Cerebellar nuclear complex (tissue), 1 donor: Measurements from ENCODE around the gene GSAP.
"Not testable (repeated sequence)": the region's sequence is repeated elsewhere in the genome, so short reads cannot be mapped to it uniquely, and the experiment has no call there.

ENCODE experiments used
- DNase-seq, 2 experiments: peaks; one replicate each; lab custom pipeline; 2025; lab: John Stamatoyannopoulos, UW

GSAP gene

DNA sequence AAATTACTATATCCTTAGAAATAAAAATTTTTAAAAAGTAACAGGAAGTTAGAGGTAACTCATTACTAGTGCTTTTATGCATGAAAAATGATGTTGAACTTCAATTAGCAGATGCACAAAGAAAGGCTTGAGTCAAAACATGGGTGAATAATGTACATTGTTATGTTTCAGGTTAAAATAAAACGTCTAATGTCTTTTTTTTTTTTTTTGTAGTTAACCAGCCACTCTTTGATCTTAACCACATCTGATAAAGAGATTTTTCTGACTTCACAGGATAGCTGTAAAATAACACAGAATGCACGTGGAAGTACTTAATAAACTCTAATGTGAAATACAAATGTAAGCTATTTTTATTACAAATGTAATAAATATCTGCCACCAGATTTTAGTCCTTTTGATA is 61.7 kb downstream of the GSAP start:
- DNase-seq: no peak

DNA sequence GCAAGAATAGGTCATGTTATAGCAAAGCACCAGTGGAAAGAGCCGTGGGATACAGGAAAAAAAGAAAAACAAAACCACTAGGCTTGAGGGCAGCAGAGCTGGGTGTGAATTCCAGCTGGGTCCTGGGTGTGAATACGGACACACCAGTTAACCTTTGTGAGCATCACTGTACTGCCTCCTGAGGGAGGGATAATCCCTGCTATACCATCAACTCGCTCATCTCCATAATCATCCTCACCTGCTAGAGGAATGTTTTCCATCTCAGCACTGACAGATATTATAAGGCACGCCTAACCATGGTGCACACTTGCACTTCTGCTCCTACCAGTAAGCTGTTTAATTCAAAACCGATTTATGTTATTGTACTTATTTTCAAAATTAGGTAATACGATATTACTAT is 62.2 kb downstream of the GSAP start:
- DNase-seq: no peak

DNA sequence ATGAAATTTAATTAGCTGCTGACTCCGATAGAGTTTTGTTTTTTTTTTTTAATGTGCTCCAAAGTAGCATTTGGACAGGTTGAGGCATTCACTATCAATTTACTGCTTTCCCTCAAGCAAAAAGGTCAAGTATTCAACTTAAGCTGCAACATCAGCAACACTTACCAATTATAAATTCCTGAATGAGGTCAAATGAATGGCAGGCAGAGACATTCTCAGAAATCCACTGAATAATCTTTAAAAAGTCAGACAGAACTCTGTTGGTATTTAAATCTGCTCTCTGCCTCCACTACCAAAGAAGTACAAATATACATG is 62.8 kb downstream of the GSAP start:
- no peak for DNase-seq

DNA sequence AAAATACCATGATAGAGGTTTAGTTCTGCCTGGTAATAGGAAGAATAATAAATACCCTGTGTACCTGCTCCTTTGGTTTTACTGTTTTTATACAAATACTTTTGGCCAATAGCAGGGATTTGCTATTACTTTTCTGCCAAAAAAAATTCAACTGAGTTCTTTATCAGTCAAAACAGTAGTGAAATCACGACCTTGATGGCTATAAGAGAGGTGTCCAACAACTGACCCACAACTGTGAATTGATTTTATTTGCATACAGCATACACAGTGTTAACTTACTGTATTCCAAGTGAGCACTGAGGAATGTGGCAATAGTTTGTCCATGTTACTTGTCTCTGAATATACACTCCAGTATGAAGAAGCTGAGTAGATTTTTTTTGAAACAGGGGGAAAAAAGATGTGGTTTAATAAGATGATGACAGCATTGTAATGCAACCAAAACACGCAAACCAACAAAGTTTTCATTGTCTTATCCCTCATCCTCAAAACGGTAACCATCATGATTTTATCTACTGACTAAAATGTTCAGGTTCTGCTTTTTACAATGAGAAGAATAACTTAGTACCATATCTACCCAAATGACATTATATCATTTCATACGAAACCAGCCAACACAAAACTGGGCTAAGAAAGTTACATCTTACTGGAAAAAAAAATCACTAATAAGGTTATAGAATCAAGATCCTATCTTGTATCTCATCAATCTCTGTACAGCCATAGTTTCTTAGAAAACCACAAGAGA is 63.3 kb downstream of the GSAP start:
- no peak for DNase-seq

DNA sequence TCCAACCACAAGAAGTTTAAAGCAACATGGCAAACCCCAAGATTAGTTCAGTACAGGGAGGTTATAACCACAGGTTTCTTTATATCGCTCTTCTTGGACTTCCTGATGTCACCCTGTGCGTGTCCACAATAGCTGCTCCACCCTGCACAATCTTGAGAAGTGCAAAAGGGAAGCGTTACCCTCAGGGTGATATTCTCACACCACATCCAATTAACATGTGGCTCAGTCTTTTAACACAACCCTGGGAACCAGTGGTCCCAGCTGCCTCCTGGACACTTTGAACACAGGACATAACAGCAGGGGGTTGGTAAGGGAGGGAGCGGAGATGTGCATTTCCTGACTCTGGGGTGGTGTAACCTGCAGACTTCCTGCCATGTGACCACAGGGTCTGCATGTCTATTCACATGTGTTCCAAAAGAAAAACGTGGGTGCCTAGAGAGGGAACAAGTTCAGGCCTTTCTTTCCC is 64.6 kb downstream of the GSAP start:
- no peak for DNase-seq

DNA sequence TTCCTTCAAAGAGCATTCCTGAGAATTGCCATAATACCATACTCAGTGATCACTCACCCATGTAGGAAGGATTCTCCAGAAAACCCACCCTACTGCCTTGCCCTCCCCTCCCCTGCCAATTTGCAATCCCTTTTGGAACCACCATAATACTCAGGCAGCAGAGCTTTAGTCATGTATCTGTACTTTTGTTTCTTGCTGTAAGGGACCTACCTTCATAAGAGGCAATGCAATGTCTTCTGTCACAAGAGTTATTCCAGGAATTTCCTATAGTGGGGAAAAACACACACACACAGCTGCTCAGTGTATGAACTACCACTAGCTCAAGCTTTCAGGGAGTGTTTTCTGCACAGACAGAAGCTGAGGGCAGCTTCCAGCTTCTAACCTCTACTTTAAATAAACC is 67.0 kb downstream of the GSAP start:
- no peak for DNase-seq

DNA sequence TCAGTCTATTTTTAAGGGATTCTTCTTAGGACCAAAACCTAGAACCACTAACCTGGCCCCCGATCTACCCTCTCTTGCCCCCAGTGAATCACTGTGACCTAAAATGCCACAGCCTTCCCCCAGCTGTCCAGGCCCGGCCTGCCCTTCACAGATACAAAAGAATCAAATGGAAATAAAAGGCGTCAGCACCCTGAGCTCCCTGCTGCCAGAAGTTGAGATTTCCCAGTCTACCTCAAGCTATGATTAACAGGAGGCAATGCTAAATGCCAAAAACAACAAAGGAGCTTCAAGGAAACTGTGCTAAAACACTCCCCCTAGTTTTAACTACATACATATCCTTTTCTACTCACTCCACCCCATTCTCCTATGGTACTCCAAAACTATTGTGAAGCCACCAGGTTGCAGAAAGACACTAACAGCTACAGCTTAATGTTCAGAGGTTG is 67.8 kb downstream of the GSAP start:
- DNase-seq: no peak

DNA sequence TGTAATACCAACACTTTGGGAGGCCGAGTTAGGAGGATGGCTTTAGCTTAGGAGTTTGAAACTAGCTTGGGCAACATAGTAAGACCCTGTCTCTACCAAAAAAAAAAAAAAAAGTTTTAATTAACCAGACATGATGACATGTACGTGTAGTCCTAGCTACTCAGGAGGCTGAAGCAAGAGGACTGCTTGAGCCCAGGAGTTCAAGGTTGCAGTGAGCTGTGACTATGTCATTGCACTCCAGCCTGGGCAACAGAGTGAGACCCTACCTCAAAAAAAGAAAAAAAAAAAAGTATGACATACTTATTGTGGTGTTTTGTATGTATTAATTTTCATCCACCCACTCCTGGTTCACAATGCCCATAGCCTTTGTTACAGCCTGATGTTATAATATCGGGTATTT is 69.7 kb downstream of the GSAP start:
- DNase-seq: no peak

DNA sequence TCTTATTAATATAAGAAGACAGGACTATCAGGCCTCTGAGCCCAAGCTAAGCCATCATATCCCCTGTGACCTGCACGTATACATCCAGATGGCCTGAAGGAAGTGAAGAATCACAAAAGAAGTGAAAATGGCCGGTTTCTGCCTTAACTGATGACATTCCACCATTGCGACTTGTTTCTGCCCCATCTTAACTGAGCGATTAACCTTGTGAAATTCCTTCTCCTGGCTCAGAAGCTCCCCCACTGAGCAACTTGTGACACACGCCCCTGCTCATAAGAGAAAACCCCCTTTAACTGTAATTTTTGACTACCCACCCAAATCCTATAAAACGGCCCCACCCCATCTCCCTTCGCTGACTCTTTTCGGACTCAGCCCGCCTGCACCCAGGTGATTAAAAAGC is 70.7 kb downstream of the GSAP start:
- DNase-seq: not testable (repeated sequence)

DNA sequence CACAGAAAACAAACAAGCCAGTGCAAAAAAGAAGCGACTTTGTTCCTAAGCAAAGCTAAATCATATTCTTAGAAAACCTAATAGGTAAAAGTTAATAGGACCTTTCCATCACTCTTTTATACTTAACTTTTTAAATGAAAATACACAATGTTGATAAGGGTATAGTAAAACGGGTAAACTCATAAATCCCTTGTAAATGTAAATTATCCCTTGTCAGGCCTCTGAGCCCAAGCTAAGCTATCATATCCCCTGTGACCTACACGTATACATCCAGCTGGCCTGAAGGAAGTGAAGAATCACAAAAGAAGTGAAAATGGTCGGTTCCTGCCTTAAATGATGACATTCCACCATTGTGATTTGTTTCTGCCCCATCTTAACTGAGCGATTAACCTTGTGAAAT is 76.4 kb downstream of the GSAP start:
- no peak for DNase-seq

DNA sequence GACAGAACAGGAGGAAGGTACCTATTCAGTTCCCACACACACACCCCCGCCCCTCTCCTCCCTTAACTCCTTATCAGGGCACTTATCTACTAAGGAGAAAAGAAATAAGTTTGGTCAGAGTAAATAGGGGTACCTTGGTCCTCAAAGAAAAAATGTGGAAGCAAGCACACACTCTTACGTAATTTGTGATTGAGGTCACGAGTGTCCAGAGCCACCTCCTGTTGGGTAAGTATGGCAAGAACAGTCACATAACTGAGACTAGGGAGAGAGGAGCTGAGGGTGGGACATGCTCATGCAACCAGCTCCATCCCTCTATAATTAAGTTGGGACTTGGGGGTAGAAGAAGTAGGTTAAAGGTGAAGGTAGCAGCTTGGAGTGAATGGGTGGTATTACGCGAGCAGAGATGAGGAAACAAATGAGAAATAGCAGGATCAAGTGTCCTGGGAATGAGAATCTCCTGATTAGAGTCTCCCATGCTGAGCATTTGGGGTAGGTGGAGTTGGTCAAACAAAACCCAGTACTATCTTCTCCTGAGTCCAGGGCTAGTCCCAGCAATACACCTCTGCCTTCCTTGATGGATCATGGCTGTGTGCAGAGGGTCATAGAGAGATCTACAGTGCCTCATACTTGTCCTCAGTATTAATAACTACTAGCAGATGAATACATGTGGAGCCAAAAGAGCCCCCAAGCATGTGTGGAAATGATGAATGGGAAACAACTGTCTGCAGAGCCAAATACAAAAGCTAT is 77.1 kb downstream of the GSAP start:
- no peak for DNase-seq

DNA sequence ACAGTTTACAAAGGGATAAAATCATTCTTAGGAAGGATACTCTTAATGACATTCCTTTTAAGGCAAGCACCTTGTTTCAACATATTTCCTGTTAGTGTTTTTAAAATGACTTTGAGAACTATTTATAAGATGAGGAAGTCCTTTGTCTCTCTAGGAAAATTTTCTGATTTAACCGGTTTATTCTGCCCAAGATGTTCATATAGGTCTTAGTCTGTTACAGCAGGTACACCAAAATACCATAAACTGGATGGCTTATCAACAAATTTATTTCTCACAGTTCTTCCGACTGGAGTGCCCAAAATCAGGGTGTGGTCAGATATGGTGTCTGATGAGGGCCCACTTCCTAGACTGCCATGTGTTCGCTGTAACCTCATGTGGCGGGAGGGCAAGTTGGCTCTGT is 77.9 kb downstream of the GSAP start:
- no peak for DNase-seq

DNA sequence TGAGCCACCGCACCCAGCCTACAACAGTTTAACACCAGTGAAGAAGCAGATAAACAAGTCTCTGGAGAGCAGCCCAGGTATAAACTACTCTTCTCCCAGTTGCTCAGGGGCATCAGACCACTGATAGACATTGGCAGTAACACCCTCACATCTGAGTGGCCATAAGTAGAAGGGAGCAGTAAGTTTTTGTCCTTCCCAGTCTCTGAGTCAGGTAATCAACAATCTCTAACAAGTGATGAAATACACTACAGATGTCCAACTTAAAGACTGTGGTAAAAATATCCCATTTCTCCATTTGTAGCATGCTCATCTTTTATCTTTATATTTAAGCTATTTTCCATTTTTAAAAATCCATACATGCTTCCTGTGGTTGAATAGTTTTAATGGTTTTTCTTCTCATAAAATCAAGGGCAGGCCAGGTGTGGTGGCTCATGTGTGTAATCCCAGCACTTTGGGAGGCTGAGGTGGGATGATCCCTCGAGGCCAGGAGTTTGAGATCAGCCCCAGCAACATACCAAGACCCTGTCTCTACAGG is 78.6 kb downstream of the GSAP start:
- no peak for DNase-seq

DNA sequence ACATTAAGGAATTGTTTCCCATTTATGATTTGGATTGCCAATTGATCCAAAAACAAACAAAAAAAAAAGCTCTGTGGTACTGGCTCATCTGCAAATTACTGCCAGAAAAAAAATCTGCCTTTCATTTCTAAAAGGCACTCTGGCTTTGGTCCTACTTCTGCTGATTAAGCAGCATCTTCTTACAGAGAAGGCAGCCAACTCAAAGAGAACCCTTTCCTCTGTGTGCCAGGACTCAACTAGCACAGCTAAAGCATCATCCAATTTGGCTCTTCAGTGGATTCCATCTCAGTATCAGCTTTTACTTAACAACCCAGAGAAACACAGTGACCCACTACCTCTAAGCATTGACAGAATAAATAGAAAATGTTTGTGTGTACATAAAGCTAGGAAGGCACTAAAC is 80.6 kb downstream of the GSAP start:
- DNase-seq: no peak

DNA sequence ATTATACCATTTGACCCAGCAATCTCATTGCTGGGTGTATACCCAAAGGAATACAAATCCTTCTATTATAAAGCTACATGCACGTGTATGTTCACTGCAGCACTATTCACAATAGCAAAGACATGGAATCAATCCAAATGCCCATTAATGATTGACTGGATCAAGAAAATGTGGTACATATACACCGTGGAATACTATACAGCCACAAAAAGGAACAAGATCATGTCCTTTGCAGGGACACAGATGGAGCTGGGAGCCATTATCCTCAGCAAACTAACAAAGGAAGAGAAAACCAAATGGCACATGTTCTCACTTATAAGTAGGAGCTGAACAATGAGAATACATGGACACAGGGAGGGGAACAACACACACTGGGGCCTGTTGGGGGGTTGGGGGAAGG is 82.1 kb downstream of the GSAP start:
- DNase-seq: not testable (repeated sequence)

DNA sequence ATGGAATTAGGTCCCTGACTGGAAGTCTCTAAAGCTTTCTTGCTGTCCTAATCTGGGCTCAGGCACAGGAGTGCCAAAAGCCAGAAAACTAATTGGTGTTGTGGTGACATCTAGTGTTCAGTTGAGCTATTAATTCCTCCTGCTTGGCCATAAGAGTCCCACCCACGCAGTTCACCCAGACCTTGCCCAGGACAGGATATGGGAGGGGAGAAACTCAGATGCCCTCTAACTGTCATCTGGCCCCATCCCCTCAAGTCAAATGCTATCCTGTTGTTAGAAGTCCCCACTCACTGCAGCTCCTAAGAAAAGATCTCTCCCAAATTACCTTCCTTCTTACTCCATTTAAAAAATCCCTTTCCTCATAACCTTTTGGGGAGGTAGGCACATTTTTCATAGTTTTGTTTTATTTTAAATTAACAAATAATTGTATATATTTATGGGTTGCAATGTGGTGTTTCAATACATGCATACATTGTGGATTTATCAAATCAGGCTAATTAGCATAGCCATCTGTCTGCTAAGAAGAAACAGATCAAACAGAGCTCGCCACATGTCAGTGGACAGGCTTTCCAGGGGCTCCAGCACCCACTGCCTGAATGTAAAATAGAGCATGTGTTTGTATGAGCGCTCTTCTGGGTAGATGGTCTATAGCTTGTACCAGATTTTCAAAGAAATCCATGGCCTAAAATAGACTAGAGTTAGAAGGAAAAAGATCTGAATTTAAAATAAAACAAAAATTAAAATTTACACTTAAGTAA is 84.0 kb downstream of the GSAP start:
- peak in 1 of 2 experiments; percentile 22 for DNase-seq

DNA sequence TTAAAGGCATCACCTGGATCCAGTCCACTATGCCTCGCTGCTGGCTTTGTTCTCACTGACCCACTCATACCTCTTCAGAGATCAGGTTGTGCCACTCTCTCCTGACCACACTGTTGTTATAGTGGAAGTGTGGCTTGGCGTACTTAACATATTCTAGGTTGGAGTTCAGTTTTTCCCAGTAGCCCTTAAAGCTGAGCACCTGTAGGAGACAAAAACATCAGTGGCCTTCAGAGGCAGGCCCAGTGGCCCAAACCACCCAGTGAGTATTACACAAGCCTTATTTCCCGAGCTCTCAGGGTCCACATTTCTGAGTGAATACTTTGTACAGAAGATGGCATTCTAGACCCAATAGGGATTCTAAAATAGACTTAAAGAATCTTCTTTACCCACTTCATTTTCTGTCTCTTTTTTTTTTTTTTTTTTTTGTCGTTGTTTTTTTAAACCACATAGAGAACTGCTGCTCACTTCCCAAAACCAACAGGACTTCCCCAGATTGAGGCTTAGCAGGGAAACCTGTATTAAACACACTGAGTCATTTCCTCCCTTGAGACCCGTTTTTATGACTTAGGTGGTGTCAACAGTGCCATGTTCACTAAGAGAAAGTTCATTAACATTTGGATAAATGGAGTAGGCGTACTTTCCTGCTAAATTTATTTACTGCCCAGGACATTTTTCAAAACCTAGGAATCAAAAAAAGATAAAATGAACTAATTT is 85.8 kb downstream of the GSAP start:
- no peak for DNase-seq

DNA sequence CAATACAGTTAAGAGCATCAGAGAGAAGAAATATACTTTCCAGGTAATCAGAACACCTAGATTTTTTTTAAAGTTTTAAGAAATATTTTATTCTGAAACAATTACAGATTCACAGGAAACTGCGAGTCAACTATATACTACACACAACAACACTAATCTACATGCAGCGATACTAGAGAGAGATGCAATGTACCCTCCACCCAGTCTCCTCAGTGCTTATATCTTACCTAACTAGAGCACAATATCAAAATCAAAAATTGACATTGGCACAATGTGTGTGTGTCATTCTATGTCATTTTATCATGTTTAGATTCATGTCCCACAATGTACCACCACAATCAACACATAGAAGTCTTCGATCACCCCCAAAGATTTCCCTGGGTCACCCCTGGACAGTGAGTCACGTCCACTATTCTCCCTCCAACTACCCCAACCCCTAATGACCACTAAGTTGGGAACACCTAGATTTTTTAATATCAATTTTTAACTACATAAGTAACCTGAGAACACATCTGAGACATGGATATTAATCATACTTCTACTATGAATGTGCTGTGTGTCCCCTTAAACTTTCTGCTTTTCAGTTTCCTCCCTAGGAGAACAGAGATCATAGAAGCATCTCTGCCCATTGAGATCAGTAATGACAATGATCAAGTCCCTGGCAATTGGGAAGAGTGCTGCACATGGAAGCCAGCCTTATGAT is 86.5 kb downstream of the GSAP start:
- no peak for DNase-seq

DNA sequence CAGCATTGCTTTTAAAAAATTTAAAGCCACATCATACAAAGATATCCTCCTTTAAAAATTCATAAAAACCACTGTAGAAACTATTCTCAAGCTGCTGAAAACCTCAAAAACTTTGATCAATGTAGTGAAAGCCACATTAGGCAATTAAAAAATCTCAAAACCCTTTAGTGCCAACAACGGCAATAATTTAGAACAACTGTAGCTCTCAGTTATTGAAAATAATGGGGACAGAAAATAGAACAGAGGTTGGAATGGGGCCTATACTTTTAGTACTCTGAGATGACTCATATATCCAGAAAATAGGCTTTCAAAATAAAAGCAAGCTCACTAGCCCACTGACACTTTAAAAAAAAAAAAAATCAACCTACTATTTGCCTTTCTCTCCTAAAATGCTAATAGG is 87.5 kb downstream of the GSAP start:
- no peak for DNase-seq

DNA sequence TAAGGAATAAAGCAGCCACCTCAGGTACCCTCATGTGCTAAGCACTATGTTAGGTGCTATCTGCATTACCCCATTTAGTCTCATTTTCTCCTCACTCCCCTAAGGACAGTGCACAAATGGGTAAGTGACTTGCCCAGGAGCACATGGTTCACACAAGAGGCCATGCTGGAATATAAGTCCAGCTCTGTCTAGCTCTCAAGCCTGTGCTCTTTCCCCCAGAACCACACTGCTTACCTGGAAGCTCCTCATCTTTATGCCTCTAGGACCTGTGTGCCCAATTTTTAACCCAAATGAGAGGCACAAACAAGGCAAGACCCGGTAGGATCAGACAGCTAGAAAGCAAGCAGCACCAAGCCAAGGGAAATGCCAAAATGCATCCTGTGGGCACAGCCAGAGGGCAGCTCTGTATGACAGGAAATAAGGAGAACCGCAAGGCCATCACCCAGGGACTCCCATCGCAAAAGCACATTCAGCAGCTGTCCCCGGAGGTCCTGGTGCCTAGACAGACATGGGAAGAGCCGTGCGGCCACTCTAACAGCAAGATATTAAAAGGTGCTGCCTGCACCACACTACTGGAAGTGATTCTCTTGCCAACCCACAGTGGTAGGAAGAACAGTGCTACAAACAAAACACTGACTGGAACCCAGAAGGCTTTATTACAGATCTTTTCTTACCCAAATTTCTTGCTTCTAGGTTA is 88.1 kb downstream of the GSAP start:
- no peak for DNase-seq
